K562 (cell line): Measurements from ENCODE around the gene ARHGAP24. TPM values are rescaled to one million over a fixed set of nuclear protein-coding genes. Genes with fewer than 3 reads are reported as not detected.

Experiments
- ATAC-seq: fragments of 200-7000 bp; cut with Tn5 transposase; 3 replicates; pipeline ENCODE4 v1.9.1; 2020; ENCODE audit warnings: moderate library complexity
- BruUV-seq: library from RNA; stranded (reverse); fragments of 400-500 nt; replicated peaks from 2 replicates; lab custom pipeline; 2021; lab: Mats Ljungman, UMichigan
- CTCF ChIA-PET: fragments of 300-600 bp; formaldehyde crosslinking; extraction: SDS; loops from one replicate; lab custom pipeline; 2021; ENCODE audit warnings: low intra/inter-chr PET ratio; lab: Yijun Ruan, JAX
- POLR2A ChIA-PET: fragments of 300-600, 350-650 bp; sonication (Branson Sonifier 250); formaldehyde crosslinking; extraction: SDS; loops from one replicate; lab custom pipeline; 2021; ENCODE audit warnings: antibody characterized with exemption, inconsistent platforms; lab: Yijun Ruan, JAX
- DNase-seq, 4 experiments: peaks; one replicate each; pipeline versions ENCODE4 v3.0.0 to v3.0.0-alpha.2; 2011 to 2018; ENCODE audit warnings: low spot score in 3 of 4, mixed read lengths in 3 of 4; ENCODE audit errors: extremely low read depth in 1 of 4
- FAIRE-seq: peaks from 2 replicates; lab custom pipeline; 2011; peaks lifted over from hg19 to GRCh38; lab: Jason Lieb, UNC
- H2AFZ ChIP-seq: 2 replicates; pipeline ENCODE4 v1.6.0; 2011; ENCODE audit warnings: low read depth, low read length, control low read depth, inconsistent platforms
- H3K27ac ChIP-seq: fragments of 200-600 bp; 3 replicates; pipeline ENCODE4 v1.8.0; 2011; ENCODE audit warnings: low read depth, mild to moderate bottlenecking, control low read depth, inconsistent platforms, low read length, moderate library complexity, mixed read lengths; ENCODE audit errors: extremely low read depth
- H3K27me3 ChIP-seq, 2 experiments: fragments of 300-600 bp in 1 of 2; 2 replicates in 1 of 2; 3 replicates in 1 of 2; pipeline versions ENCODE4 v1.6.0 to v1.8.0; 2011; ENCODE audit warnings: inconsistent platforms in 2 of 2, low read length in 2 of 2, mild to moderate bottlenecking in 1 of 2, mixed read lengths in 1 of 2, moderate library complexity in 1 of 2; ENCODE audit not compliant: control insufficient read depth in 2 of 2, insufficient read depth in 2 of 2
- H3K36me3 ChIP-seq: fragments of 300-600 bp; 3 replicates; pipeline ENCODE4 v1.8.0; 2011; ENCODE audit warnings: mild to moderate bottlenecking, low read length, inconsistent platforms; ENCODE audit not compliant: control insufficient read depth, insufficient read depth
- H3K4me1 ChIP-seq, 2 experiments: fragments of 200-600 bp in 1 of 2; replicated peaks in 1 of 2; 2 replicates in 1 of 2; 3 replicates in 1 of 2; pipeline versions ENCODE4 v1.5.1 to v1.8.0; 2011; ENCODE audit warnings: inconsistent platforms in 2 of 2, low read length in 2 of 2, mild to moderate bottlenecking in 1 of 2, mixed read lengths in 1 of 2, moderate library complexity in 1 of 2; ENCODE audit not compliant: control insufficient read depth in 2 of 2, insufficient read depth in 2 of 2
- H3K4me2 ChIP-seq: 2 replicates; pipeline ENCODE4 v1.6.1; 2011; ENCODE audit warnings: low read length, control low read depth, inconsistent platforms, mixed read lengths; ENCODE audit not compliant: insufficient read depth
- H3K4me3 ChIP-seq: fragments of 200-600 bp; sonication (generic), shearing (Covaris generic); 2 replicates; pipeline ENCODE4 v1.5.1; 2016; ENCODE audit warnings: control low read depth, inconsistent platforms
- H3K79me2 ChIP-seq: fragments of 200-600 bp; 3 replicates; pipeline ENCODE4 v1.8.0; 2011; ENCODE audit warnings: low read length, inconsistent platforms; ENCODE audit not compliant: control insufficient read depth, insufficient read depth
- H3K9ac ChIP-seq, 2 experiments: 2 replicates each; pipeline versions ENCODE4 v1.6.0 to v1.6.1; 2011; ENCODE audit warnings: low read depth in 2 of 2, low read length in 2 of 2, control low read depth in 1 of 2, inconsistent platforms in 1 of 2, mild to moderate bottlenecking in 1 of 2, mixed read lengths in 1 of 2; ENCODE audit not compliant: insufficient read depth in 1 of 2
- H3K9me1 ChIP-seq: one replicate; pipeline ENCODE4 v1.6.0; 2011; ENCODE audit warnings: inconsistent platforms, mild to moderate bottlenecking, low read length, moderate library complexity; ENCODE audit not compliant: control insufficient read depth, insufficient read depth
- H3K9me3 ChIP-seq: replicated peaks from 2 replicates; pipeline ENCODE4 v1.5.1; 2011; ENCODE audit warnings: low read depth, low read length, inconsistent platforms; ENCODE audit not compliant: control insufficient read depth, insufficient read depth
- H4K20me1 ChIP-seq: replicated peaks from 2 replicates; pipeline ENCODE4 v1.6.1; 2011; ENCODE audit warnings: low read length, inconsistent platforms, mixed read lengths; ENCODE audit not compliant: control insufficient read depth, insufficient read depth
- BHLHE40 ChIP-seq: IDR thresholded peaks from 2 replicates; pipeline ENCODE4 v1.6.1; 2011; ENCODE audit warnings: low read length, improper control_type of control experiment
- CTCF ChIP-seq, 3 experiments: IDR thresholded peaks in 2 of 3; conservative IDR thresholded peaks in 1 of 3; 2 replicates each; pipeline ENCODE4 v1.5.1; 2011 to 2012; ENCODE audit warnings: low read length in 3 of 3, mild to moderate bottlenecking in 3 of 3, control low read depth in 2 of 3, improper control_type of control experiment in 1 of 3, inconsistent platforms in 1 of 3, low read depth in 1 of 3, mixed read lengths in 1 of 3, moderate library complexity in 1 of 3; ENCODE audit not compliant: insufficient read depth in 2 of 3
- HMBOX1 ChIP-seq: sonication (generic); IDR thresholded peaks from 2 replicates; pipeline ENCODE4 v1.6.1; 2016
- NCOR1 ChIP-seq: fragments of 450-650 bp; IDR thresholded peaks from 2 replicates; pipeline ENCODE4 v1.6.1; 2016; ENCODE audit warnings: mild to moderate bottlenecking, moderate library complexity
- NELFE ChIP-seq: IDR thresholded peaks from 2 replicates; pipeline ENCODE4 v1.6.1; 2011; ENCODE audit warnings: mild to moderate bottlenecking; ENCODE audit not compliant: insufficient read depth, insufficient read length
- RAD21 ChIP-seq, 2 experiments: fragments of 250-450 bp in 1 of 2; fragments of 450-650 bp in 1 of 2; sonication (Bioruptor Pico) in 1 of 2; formaldehyde crosslinking in 1 of 2; IDR thresholded peaks in 1 of 2; conservative IDR thresholded peaks in 1 of 2; 2 replicates each; pipeline versions ENCODE4 v1.4.0 to v1.8.0; 2020 to 2022; ENCODE audit warnings: mild to moderate bottlenecking in 2 of 2, moderate library complexity in 1 of 2
- RERE ChIP-seq: sonication (generic); formaldehyde crosslinking; IDR thresholded peaks from 2 replicates; pipeline ENCODE4 v1.8.0; 2023; ENCODE audit warnings: missing genetic modification reagents, mild to moderate bottlenecking, borderline replicate concordance
- SP1 ChIP-seq: sonication (generic); formaldehyde crosslinking; IDR thresholded peaks from 2 replicates; pipeline ENCODE4 v1.8.1; 2022; ENCODE audit warnings: mild to moderate bottlenecking, missing genetic modification reagents
- ZNF140 ChIP-seq: fragments of 250-450 bp; sonication (Bioruptor Pico); IDR thresholded peaks from 2 replicates; pipeline ENCODE4 v1.8.0; 2021; ENCODE audit warnings: moderate library complexity, mild to moderate bottlenecking, inconsistent platforms
- ZNF655 ChIP-seq: fragments of 250-450 bp; sonication (Bioruptor Pico); IDR thresholded peaks from 2 replicates; pipeline ENCODE4 v1.5.0; 2021
- WGBS: fragments of 100-300 bp; shearing (Covaris generic); methylation state at CpG from one replicate; pipeline ENCODE4 v1.1.6; 2016; ENCODE audit warnings: low coverage, mixed read lengths; ENCODE audit not compliant: insufficient coverage; ENCODE audit errors: missing lambda C conversion rate; 5-methylcytosine and 5-hydroxymethylcytosine counted together
- in situ Hi-C: fragments of 300-500 bp; cut with MboI; formaldehyde crosslinking; loops from 4 replicates; pipeline ENCODE4 v1.15.0; 2018; ENCODE audit warnings: inconsistent platforms, mixed read lengths
- intact Hi-C: fragments of 100-400 bp; cut with micrococcal nuclease; formaldehyde crosslinking; loops from 2 replicates; pipeline ENCODE4 v1.14.2; 2022
- polyA plus RNA-seq, 8 experiments: library from polyadenylated mRNA; depleted of rRNA in 4 of 8; stranded (reverse) in 5 of 8; unstranded in 3 of 8; fragments of >200 nt; fragmentation: Nextera tagmentation in 2 of 8; fragmentation: Illumina TruSeq in 1 of 8; extraction: Ambion mirVana in 2 of 8; extraction: Trizol in 1 of 8; gene quantifications; 2 replicates each; pipeline versions ENCODE4 v1.2.1 to v1.2.3, GENCODE V29; 2011 to 2014; ENCODE audit warnings: inconsistent platforms in 1 of 8, missing spikeins in 1 of 8
- total RNA-seq, 7 experiments: library from RNA; depleted of rRNA in 6 of 7; stranded (reverse); fragments of >200 nt in 6 of 7; fragmentation: Illumina TruSeq in 2 of 7; extraction: Trizol in 2 of 7; gene quantifications; 2 replicates each; pipeline versions ENCODE4 v1.2.1 to v1.2.3, GENCODE V29; 2011 to 2021; ENCODE audit warnings: low replicate concordance in 1 of 7

Gene ARHGAP24
- total and polyA plus RNA-seq, 9 of the 15 experiments (the other 6 are each of a cell fraction or from before 2014, with no cell fraction given) = 8.0 to 22.6 (median 14.0) TPM

GRCh38 chr4:85826060-85826678 is 351.2 kb downstream of the ARHGAP24 start:
- Histone ChIP-seq H3K4me3 (no peak overlapping the region), H3K36me3 (no peaks in the 10 kb centered on the region), H3K9me3 (no peaks in the 10 kb centered on the region), H2AFZ (no peak overlapping the region), H3K4me2 (no peak overlapping the region), H3K27me3 (no peaks in the 10 kb centered on the region), H3K27ac (no peak overlapping the region), H4K20me1 (no peaks in the 10 kb centered on the region; the same call in 1 of the 2 replicates), H3K79me2 (no peaks in the 10 kb centered on the region), H3K4me1 (peaks cover 0 to 3% of the 10 kb centered on the region in 2 experiments; a peak in 2 of 5 replicates), H3K9me1 (no peaks in the 10 kb centered on the region), H3K9ac (no peak overlapping the region)
- peak; percentile 62; the same call in 2 of the 3 replicates for ATAC-seq
- in situ Hi-C loops = no loop called here
- intact Hi-C loops = no loop called here
- no peak for DNase-seq
- WGBS = 37% methylated on average over 7 of the region's 7 CpGs
- FAIRE-seq = no peak
- BruUV-seq = no TSS peak
- ChIA-PET CTCF (no interaction called here), POLR2A (no interaction called here)
- TF ChIP-seq RERE (CRISPR knock-in tag) (no peak), NELFE (no peak), NCOR1 (no peak), RAD21 (CRISPR knock-in tag; conservative IDR thresholded peaks at IDR 0.05 in 1 of 2, IDR thresholded peaks at IDR 0.05 in 1 of 2) (0 out of 4 replicates have a peak, but pooled peaks of 1 of the 2 experiments have one; percentile 7), HMBOX1 (peak; percentile 61), ZNF655 (no peak), CTCF (IDR thresholded peaks at IDR 0.05 in 2 of 3, conservative IDR thresholded peaks at IDR 0.05 in 1 of 3; ENCODE audit: insufficient read depth in 2 of 3, low read depth in 1 of 3, low read length in 3 of 3) (0 out of 6 replicates have a peak, but pooled peaks of 1 of the 3 experiments have one; percentile 3), ZNF140 (CRISPR knock-in tag) (no peak), BHLHE40 (peak; percentile 43; the same call in 1 of the 2 replicates), SP1 (CRISPR knock-in tag) (no peak)
